NCI-H1694 treated with DMSO at 0.1 percent for 48 hours (cell line): ENCODE results near the gene MAFF.

Experiments used
- DNase-seq: peaks from one replicate; lab custom pipeline; 2025; lab: John Stamatoyannopoulos, UW

The MAFF gene

GRCh38 chr22:38248280-38248679, 46.5 kb downstream of the MAFF start:
- DNase-seq: no peak

GRCh38 chr22:38249301-38249700, 47.5 kb downstream of the MAFF start:
- DNase-seq: no peak

GRCh38 chr22:38249803-38250642, 48.2 kb downstream of the MAFF start:
- no peak for DNase-seq

- DNase-seq: no peak
Measured at GRCh38 chr22:38250643-38251340, 49.0 kb downstream of the MAFF start.

GRCh38 chr22:38251341-38251692, 49.5 kb downstream of the MAFF start:
- DNase-seq: no peak

- DNase-seq: no peak
Measured at GRCh38 chr22:38255697-38256096, 53.9 kb downstream of the MAFF start.

- no peak for DNase-seq
Measured at GRCh38 chr22:38257181-38257580, 55.4 kb downstream of the MAFF start.

GRCh38 chr22:38257650-38258250, 56.0 kb downstream of the MAFF start:
- DNase-seq: no peak

- no peak for DNase-seq
Measured at GRCh38 chr22:38258895-38259294, 57.1 kb downstream of the MAFF start.

- no peak for DNase-seq
Measured at GRCh38 chr22:38259370-38259769, 57.6 kb downstream of the MAFF start.

GRCh38 chr22:38260761-38261681, 59.2 kb downstream of the MAFF start:
- DNase-seq: no peak

GRCh38 chr22:38262051-38262795, 60.4 kb downstream of the MAFF start:
- DNase-seq: no peak

- DNase-seq: no peak
Measured at GRCh38 chr22:38264322-38264843, 62.6 kb downstream of the MAFF start.
